Endothelial cell (in vitro differentiated cells): ENCODE data around the gene FAM120A. TPM values are rescaled to one million over a fixed set of nuclear protein-coding genes. Genes with fewer than 3 reads are reported as not detected.
A peak's percentile ranks its signal among the peaks of the same experiment; 100 is the strongest.

Experiments
- DNase-seq: peaks from one replicate; pipeline ENCODE4 v3.0.0; 2021; ENCODE audit warnings: low spot score
- H3K27ac Mint-ChIP-seq: one replicate; pipeline ENCODE4 v1.8.0; 2021; ENCODE audit warnings: mixed read lengths, inconsistent platforms; ENCODE audit not compliant: unreplicated experiment
- H3K27me3 Mint-ChIP-seq: one replicate; pipeline ENCODE4 v1.8.0; 2021; ENCODE audit warnings: mild to moderate bottlenecking, moderate library complexity, mixed read lengths, inconsistent platforms; ENCODE audit not compliant: unreplicated experiment
- H3K36me3 Mint-ChIP-seq: one replicate; pipeline ENCODE4 v1.8.0; 2021; ENCODE audit warnings: mild to moderate bottlenecking, low read depth, mixed read lengths, inconsistent platforms; ENCODE audit not compliant: unreplicated experiment
- H3K4me1 Mint-ChIP-seq: one replicate; pipeline ENCODE4 v1.8.0; 2021; ENCODE audit warnings: mild to moderate bottlenecking, mixed read lengths, inconsistent platforms; ENCODE audit not compliant: unreplicated experiment
- H3K4me3 Mint-ChIP-seq: one replicate; pipeline ENCODE4 v1.8.0; 2021; ENCODE audit warnings: mild to moderate bottlenecking, mixed read lengths, inconsistent platforms; ENCODE audit not compliant: unreplicated experiment
- H3K9me3 Mint-ChIP-seq: one replicate; pipeline ENCODE4 v1.8.0; 2021; ENCODE audit warnings: mixed read lengths, inconsistent platforms; ENCODE audit not compliant: unreplicated experiment
- long read RNA-seq: library from polyadenylated mRNA; unstranded; transcript quantifications from one replicate; pipeline ENCODE4 v2.0.0, GENCODE V29; 2020; ENCODE audit not compliant: unreplicated experiment
- total RNA-seq: library from RNA; stranded (reverse); fragmentation: NEBNext Ultra II Directional; extraction: Animal tissue kit (Norgen Biotek cat#: 25700); gene quantifications from one replicate; pipeline ENCODE4 v1.2.1, GENCODE V29; 2021; ENCODE audit not compliant: unreplicated experiment
- TF ChIP-seq, protein P1 (sequence below): fragments of 200-600 bp; sonication (generic); IDR thresholded peaks from one replicate; pipeline ENCODE4 v1.5.0; 2021; ENCODE audit warnings: antibody characterized with exemption; ENCODE audit not compliant: unreplicated experiment

FAM120A gene, protein sequence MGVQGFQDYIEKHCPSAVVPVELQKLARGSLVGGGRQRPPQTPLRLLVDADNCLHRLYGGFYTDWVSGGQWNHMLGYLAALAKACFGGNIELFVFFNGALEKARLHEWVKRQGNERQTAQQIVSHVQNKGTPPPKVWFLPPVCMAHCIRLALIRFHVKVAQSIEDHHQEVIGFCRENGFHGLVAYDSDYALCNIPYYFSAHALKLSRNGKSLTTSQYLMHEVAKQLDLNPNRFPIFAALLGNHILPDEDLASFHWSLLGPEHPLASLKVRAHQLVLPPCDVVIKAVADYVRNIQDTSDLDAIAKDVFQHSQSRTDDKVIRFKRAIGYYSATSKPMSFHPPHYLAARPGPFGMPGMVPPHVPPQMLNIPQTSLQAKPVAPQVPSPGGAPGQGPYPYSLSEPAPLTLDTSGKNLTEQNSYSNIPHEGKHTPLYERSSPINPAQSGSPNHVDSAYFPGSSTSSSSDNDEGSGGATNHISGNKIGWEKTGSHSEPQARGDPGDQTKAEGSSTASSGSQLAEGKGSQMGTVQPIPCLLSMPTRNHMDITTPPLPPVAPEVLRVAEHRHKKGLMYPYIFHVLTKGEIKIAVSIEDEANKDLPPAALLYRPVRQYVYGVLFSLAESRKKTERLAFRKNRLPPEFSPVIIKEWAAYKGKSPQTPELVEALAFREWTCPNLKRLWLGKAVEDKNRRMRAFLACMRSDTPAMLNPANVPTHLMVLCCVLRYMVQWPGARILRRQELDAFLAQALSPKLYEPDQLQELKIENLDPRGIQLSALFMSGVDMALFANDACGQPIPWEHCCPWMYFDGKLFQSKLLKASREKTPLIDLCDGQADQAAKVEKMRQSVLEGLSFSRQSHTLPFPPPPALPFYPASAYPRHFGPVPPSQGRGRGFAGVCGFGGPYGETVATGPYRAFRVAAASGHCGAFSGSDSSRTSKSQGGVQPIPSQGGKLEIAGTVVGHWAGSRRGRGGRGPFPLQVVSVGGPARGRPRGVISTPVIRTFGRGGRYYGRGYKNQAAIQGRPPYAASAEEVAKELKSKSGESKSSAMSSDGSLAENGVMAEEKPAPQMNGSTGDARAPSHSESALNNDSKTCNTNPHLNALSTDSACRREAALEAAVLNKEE
- total RNA-seq = 56.1 TPM
- long read RNA-seq, partial matches to known transcripts = 1 of 1 reads
- long read RNA-seq, other reads (novel, unspliced or antisense) = 0 of 1 reads

DNA sequence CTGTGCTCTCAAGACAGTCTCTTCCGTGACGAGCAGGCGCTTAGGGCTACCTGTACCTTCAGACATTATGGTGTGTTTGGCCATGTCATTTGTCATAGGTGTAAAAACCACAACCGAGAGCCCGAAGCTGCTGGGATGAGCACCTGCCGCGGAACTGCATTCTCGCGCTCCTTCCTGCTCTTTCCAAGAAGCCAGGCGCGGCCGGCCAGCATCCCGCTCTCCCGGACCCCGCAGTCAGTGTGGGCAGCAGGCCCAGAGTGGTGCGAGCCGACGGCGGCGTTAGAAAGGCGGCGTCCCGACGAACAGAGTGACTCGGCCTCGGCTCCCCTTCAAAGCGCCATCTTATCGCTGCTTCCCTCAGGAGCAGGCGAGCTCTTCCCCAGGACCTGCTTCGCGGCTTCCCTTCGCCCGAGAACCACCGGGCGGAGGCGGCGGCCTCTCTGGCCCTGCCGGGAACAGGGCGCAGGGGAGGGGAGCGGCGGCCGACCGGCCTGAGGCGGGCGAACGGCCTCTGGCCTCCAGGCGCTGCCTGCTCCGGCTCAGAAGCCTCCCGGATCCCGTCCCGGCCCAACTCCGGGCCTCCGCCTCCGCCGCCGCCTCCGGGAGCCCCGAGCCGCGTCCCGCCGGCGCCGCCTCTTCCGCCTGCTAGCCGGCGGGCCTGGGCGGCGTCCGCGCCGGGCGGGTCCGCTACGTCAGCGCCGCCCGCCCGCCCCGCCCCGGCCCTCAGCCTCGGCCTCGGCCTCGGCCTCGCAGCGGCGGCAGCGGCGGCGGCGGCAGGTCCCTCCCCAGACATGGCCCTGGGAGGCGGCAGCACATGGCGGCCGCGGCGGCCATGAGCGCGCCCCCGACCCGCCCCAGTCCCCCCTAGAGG lies at the start of gene FAM120A:
Gene FAM120A (plus strand): TSS at position 741 of the 871 bp plus-strand sequence. CDS start 231 bp downstream, outside the sequence.
- peak within 1 kb of the TSS; percentile 92 for H3K27ac Mint-ChIP-seq
- peaks cover 24% of the 10 kb centered on the region for H3K4me1 Mint-ChIP-seq
- peaks cover 12% of the 10 kb centered on the region for H3K27me3 Mint-ChIP-seq
- H3K9me3 Mint-ChIP-seq = no peaks in the 10 kb centered on the region
- DNase-seq = peak; percentile 70
- TF ChIP-seq, protein P1, sequence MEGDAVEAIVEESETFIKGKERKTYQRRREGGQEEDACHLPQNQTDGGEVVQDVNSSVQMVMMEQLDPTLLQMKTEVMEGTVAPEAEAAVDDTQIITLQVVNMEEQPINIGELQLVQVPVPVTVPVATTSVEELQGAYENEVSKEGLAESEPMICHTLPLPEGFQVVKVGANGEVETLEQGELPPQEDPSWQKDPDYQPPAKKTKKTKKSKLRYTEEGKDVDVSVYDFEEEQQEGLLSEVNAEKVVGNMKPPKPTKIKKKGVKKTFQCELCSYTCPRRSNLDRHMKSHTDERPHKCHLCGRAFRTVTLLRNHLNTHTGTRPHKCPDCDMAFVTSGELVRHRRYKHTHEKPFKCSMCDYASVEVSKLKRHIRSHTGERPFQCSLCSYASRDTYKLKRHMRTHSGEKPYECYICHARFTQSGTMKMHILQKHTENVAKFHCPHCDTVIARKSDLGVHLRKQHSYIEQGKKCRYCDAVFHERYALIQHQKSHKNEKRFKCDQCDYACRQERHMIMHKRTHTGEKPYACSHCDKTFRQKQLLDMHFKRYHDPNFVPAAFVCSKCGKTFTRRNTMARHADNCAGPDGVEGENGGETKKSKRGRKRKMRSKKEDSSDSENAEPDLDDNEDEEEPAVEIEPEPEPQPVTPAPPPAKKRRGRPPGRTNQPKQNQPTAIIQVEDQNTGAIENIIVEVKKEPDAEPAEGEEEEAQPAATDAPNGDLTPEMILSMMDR = no peak
- peaks cover 17% of the 10 kb centered on the region for H3K36me3 Mint-ChIP-seq
- peak within 1 kb of the TSS; percentile 96 for H3K4me3 Mint-ChIP-seq

DNA sequence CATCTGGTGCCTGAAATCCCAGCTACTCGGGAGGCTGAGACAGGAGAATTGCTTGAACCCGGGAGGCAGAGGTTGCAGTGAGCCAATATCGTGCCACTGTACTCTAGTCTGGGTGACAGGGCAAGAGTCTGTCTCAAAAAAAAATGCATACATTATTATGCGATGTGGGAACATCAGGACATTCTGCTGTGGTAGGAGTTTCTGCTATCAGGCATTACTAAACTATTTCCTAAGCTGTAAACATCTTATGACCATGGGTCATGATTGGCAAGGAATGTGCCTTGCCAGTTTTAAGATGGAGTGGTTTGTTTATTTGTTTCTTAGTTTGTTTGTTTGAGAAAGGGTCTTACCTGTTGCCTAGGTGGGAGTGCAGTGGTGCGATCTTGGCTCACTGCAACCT lies 45.1 kb upstream of the FAM120A start:
- no peaks in the 10 kb centered on the region for H3K9me3 Mint-ChIP-seq
- peaks cover 6% of the 10 kb centered on the region for H3K4me1 Mint-ChIP-seq
- TF ChIP-seq, protein P1 = no peak
- no peaks in the 10 kb centered on the region for H3K36me3 Mint-ChIP-seq
- H3K27ac Mint-ChIP-seq = no peak overlapping the region
- no peak overlapping the region for H3K4me3 Mint-ChIP-seq
- H3K27me3 Mint-ChIP-seq = peaks cover 2% of the 10 kb centered on the region
- no peak for DNase-seq

- H3K27me3 Mint-ChIP-seq = no peaks in the 10 kb centered on the region
- H3K9me3 Mint-ChIP-seq = peaks cover 5% of the 10 kb centered on the region
- H3K27ac Mint-ChIP-seq = no peak overlapping the region
- peaks cover 5% of the 10 kb centered on the region for H3K36me3 Mint-ChIP-seq
- DNase-seq = no peak
- H3K4me1 Mint-ChIP-seq = peaks cover 14% of the 10 kb centered on the region
- no peak overlapping the region for H3K4me3 Mint-ChIP-seq
- TF ChIP-seq, protein P1 = no peak
Observed at GRCh38 chr9:93413530-93413929, 38.0 kb upstream of the FAM120A start.

GRCh38 chr9:93415176-93415690 lies 36.3 kb upstream of the FAM120A start:
- DNase-seq = no peak
- H3K27me3 Mint-ChIP-seq = peaks cover 2% of the 10 kb centered on the region
- H3K27ac Mint-ChIP-seq = no peak overlapping the region
- no peak overlapping the region for H3K4me3 Mint-ChIP-seq
- TF ChIP-seq, protein P1 = no peak
- peaks cover 14% of the 10 kb centered on the region for H3K4me1 Mint-ChIP-seq
- peaks cover 8% of the 10 kb centered on the region for H3K36me3 Mint-ChIP-seq
- peaks cover 5% of the 10 kb centered on the region for H3K9me3 Mint-ChIP-seq
